ENCODE measurements around the gene CLCN2.
A peak's percentile ranks its signal among the peaks of the same experiment; 100 is the strongest.

DNA sequence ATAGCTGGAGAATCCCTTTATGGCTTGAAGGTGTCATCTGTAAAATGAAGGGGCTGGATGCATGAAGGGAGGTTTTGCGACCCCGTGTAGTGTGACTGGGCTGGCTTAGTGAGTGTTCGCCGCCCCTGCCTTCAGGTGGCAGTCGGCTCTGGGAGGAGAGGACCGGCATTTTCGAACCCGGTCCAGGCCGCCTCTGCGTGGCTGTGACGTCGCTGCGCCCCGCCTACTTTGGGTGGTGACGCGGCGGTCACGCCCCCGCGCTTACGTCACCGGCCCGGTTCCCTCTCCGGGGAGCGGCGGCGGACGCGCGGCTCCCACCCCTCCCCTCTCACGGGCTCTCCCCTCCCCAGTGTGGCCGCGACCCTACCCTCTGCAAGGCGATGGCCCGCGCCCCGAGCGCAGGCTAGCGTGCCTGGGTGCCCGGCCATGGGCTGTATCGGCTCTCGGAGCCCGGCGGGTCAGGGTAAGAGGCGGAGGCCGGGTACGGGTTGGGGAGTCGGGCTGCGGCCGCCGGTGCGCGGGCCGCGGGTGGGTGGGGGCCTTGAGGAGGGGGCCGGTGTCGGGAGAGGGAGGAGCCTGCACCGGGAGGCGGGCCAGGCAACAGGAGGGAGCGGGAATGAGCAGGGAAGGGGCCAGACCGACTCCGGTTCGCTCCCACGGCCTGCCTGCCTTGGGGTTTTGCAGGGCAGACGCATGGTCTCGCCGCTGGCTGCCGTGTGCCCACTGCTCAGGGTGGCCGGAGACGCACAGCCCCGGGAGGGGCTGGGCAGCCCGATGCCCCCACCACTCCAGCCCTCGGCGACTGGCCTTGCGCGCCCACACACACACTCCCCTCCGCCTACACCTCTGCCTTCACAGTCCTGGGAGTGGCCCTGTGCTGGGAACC, 25.5 kb downstream of the CLCN2 start:
- no peak for TF ChIP-seq CTCF (IDR thresholded peaks at IDR 0.05)
- TF ChIP-seq POLR2AphosphoS5 (IDR thresholded peaks at IDR 0.05; ENCODE audit: insufficient read depth in 1 of 2, low read depth in 1 of 2): peak; percentile 38 to 98
- TF ChIP-seq POLR2A (IDR thresholded peaks at IDR 0.05): peak in 1 of 2 donors; percentile 92

Measured in vagina (tissue), 2 donors.